Astrocyte (in vitro differentiated cells and primary cell): ENCODE results near the gene KIF11. TPM values are rescaled to one million over a fixed set of nuclear protein-coding genes. Genes with fewer than 3 reads are reported as not detected.
"Not testable (repeated sequence)": the region's sequence is repeated elsewhere in the genome, so short reads cannot be mapped to it uniquely, and the experiment has no call there.

ENCODE experiments used
- DNase-seq: peaks from one replicate; pipeline ENCODE4 v3.0.0-alpha.2; 2010; ENCODE audit warnings: low read depth
- FAIRE-seq: peaks from 2 replicates; lab custom pipeline; 2011; peaks lifted over from hg19 to GRCh38; lab: Jason Lieb, UNC
- H2AFZ ChIP-seq: 2 replicates; pipeline ENCODE4 v1.6.0; 2012; ENCODE audit warnings: low read depth, low read length, inconsistent platforms
- H3K27ac ChIP-seq: 2 replicates; pipeline ENCODE4 v1.5.1; 2011; ENCODE audit warnings: low read depth, low read length, inconsistent platforms
- H3K27me3 ChIP-seq: 2 replicates; pipeline ENCODE4 v1.6.0; 2011; ENCODE audit warnings: low read length, inconsistent platforms; ENCODE audit not compliant: insufficient read depth
- H3K36me3 ChIP-seq: 2 replicates; pipeline ENCODE4 v1.5.1; 2011; ENCODE audit warnings: low read length, inconsistent platforms; ENCODE audit not compliant: insufficient read depth
- H3K4me1 ChIP-seq: 2 replicates; pipeline ENCODE4 v1.5.1; 2011; ENCODE audit warnings: low read length, inconsistent platforms; ENCODE audit not compliant: insufficient read depth
- H3K4me2 ChIP-seq: 2 replicates; pipeline ENCODE4 v1.6.0; 2012; ENCODE audit warnings: low read length, inconsistent platforms
- H3K4me3 ChIP-seq: 2 replicates; pipeline ENCODE4 v1.5.1; 2011; ENCODE audit warnings: low read depth, mild to moderate bottlenecking, low read length, inconsistent platforms; ENCODE audit not compliant: insufficient read depth
- H3K79me2 ChIP-seq: 2 replicates; pipeline ENCODE4 v1.6.0; 2012; ENCODE audit warnings: mild to moderate bottlenecking, low read length, inconsistent platforms; ENCODE audit not compliant: insufficient read depth
- H3K9ac ChIP-seq: 2 replicates; pipeline ENCODE4 v1.6.0; 2012; ENCODE audit warnings: mild to moderate bottlenecking, low read length, inconsistent platforms
- H3K9me3 ChIP-seq: 2 replicates; pipeline ENCODE4 v1.5.1; 2012; ENCODE audit warnings: low read depth, mild to moderate bottlenecking, low read length, inconsistent platforms; ENCODE audit not compliant: insufficient read depth
- H4K20me1 ChIP-seq: 2 replicates; pipeline ENCODE4 v1.6.0; 2012; ENCODE audit warnings: low read length, inconsistent platforms; ENCODE audit not compliant: insufficient read depth
- H3K27ac Mint-ChIP-seq: one replicate; pipeline ENCODE4 v1.8.0; 2021; ENCODE audit warnings: mild to moderate bottlenecking, mixed read lengths; ENCODE audit not compliant: unreplicated experiment
- H3K27me3 Mint-ChIP-seq: one replicate; pipeline ENCODE4 v1.8.0; 2021; ENCODE audit warnings: low read depth, mixed read lengths; ENCODE audit not compliant: unreplicated experiment
- H3K36me3 Mint-ChIP-seq: one replicate; pipeline ENCODE4 v1.8.0; 2021; ENCODE audit warnings: low read depth, mixed read lengths; ENCODE audit not compliant: unreplicated experiment
- H3K4me1 Mint-ChIP-seq: one replicate; pipeline ENCODE4 v1.8.0; 2021; ENCODE audit warnings: low read depth, mixed read lengths; ENCODE audit not compliant: unreplicated experiment
- H3K4me3 Mint-ChIP-seq: one replicate; pipeline ENCODE4 v1.8.0; 2021; ENCODE audit warnings: mild to moderate bottlenecking, moderate library complexity, mixed read lengths; ENCODE audit not compliant: unreplicated experiment
- H3K9me3 Mint-ChIP-seq: one replicate; pipeline ENCODE4 v1.8.0; 2021; ENCODE audit warnings: mild to moderate bottlenecking, mixed read lengths; ENCODE audit not compliant: unreplicated experiment
- EZH2 ChIP-seq: IDR thresholded peaks from 2 replicates; pipeline ENCODE4 v1.6.1; 2012; ENCODE audit warnings: mild to moderate bottlenecking, low read length, inconsistent platforms; ENCODE audit not compliant: insufficient read depth
- total RNA-seq: library from RNA; stranded (reverse); gene quantifications from 2 replicates; pipeline ENCODE4 v1.2.1, GENCODE V29; 2021
- TF ChIP-seq, protein P1 (sequence below): IDR thresholded peaks from 2 replicates; pipeline ENCODE4 v1.5.1; 2011; ENCODE audit warnings: low read depth, mild to moderate bottlenecking, inconsistent platforms, low read length, moderate library complexity; ENCODE audit not compliant: insufficient read depth

Gene KIF11
- total RNA-seq, 1 donor from 2014 or later: 4.7 TPM

DNA sequence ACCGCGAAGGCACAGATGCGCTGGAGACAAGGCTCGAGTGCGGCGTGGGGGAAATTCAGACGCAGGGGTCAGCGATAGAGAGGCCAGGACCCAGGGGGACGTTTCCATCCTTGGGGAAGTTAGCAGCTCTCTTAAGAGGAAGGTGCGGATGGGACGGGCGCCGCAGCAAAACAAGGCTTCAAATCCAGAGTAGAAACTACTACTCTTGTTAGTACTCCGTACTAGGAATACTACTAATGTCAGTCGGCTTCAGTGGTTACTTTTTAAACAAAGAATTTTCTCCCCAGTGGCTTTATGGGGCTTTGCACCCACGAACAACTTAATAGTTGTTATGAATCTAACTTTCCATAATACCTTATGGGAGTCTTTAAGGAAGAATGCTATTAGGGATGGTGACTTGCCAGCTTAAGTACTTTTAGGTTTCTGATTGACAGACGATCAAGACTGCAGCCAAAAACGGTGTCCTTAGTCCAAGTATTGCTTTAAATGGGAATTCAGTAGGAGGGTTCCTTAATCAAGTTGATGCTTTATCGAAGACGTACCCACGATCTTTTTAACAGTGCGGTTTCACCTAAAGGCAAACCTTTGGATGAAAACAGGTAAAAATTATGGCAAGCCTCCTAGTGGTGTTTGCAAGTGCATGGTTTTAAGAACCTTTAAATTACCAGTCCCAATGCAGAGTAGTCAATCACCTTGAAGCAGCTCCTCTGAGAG, 18.2 kb upstream of the KIF11 start:
- Mint-ChIP-seq H3K36me3 (no peaks in the 10 kb centered on the region), H3K4me1 (peaks cover 26% of the 10 kb centered on the region), H3K27ac (peak overlapping the region; percentile 91), H3K27me3 (no peaks in the 10 kb centered on the region), H3K4me3 (peak overlapping the region; percentile 89), H3K9me3 (no peaks in the 10 kb centered on the region)
- Histone ChIP-seq H3K4me3 (peak overlapping the region; percentile 73), H3K9ac (peak overlapping the region; percentile 88), H3K79me2 (peaks cover 32% of the 10 kb centered on the region), H3K4me1 (peaks cover 26% of the 10 kb centered on the region), H2AFZ (peak overlapping the region; percentile 89), H3K9me3 (no peaks in the 10 kb centered on the region), H3K4me2 (peak overlapping the region; percentile 94), H3K27me3 (no peaks in the 10 kb centered on the region), H4K20me1 (peaks cover 27% of the 10 kb centered on the region), H3K27ac (peak overlapping the region; percentile 88), H3K36me3 (no peaks in the 10 kb centered on the region)
- no peak for TF ChIP-seq EZH2
- TF ChIP-seq, protein P1, sequence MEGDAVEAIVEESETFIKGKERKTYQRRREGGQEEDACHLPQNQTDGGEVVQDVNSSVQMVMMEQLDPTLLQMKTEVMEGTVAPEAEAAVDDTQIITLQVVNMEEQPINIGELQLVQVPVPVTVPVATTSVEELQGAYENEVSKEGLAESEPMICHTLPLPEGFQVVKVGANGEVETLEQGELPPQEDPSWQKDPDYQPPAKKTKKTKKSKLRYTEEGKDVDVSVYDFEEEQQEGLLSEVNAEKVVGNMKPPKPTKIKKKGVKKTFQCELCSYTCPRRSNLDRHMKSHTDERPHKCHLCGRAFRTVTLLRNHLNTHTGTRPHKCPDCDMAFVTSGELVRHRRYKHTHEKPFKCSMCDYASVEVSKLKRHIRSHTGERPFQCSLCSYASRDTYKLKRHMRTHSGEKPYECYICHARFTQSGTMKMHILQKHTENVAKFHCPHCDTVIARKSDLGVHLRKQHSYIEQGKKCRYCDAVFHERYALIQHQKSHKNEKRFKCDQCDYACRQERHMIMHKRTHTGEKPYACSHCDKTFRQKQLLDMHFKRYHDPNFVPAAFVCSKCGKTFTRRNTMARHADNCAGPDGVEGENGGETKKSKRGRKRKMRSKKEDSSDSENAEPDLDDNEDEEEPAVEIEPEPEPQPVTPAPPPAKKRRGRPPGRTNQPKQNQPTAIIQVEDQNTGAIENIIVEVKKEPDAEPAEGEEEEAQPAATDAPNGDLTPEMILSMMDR: peak; percentile 50
- DNase-seq: peak; percentile 48
- FAIRE-seq: no peak

DNA sequence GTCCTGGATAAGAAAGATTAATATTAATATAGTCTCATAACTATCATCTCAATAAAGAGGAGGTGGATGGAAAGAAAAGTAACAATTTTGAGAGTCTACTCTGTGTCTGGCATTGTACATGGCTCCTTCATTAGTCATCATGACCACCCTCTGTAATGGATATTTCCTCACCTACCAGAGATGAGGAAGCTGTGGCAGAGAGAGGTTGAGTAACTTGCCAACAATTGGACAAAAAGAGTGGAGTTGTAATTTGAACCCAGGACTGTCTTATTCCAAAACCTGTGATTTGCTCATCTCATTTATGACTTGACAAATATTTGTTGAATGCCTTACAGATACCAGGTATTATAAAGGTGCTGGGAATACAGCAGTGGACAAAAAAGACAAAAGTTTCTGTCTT, 17.0 kb upstream of the KIF11 start:
- no peaks in the 10 kb centered on the region for H3K9me3 ChIP-seq
- H3K79me2 ChIP-seq: peaks cover 24% of the 10 kb centered on the region
- no peaks in the 10 kb centered on the region for H3K36me3 ChIP-seq
- H3K4me3 ChIP-seq: no peak overlapping the region
- no peaks in the 10 kb centered on the region for H3K27me3 ChIP-seq
- FAIRE-seq (no peak), DNase-seq (peak; percentile 56)
- Mint-ChIP-seq H3K27me3 (no peaks in the 10 kb centered on the region), H3K4me1 (peaks cover 26% of the 10 kb centered on the region), H3K9me3 (no peaks in the 10 kb centered on the region), H3K4me3 (no peak overlapping the region), H3K36me3 (no peaks in the 10 kb centered on the region), H3K27ac (peak overlapping the region; percentile 87)
- no peak overlapping the region for H3K9ac ChIP-seq
- TF ChIP-seq, protein P1: no peak
- TF ChIP-seq EZH2: no peak
- no peak overlapping the region for H2AFZ ChIP-seq
- no peak overlapping the region for H3K27ac ChIP-seq
- peaks cover 26% of the 10 kb centered on the region for H3K4me1 ChIP-seq
- peaks cover 19% of the 10 kb centered on the region for H4K20me1 ChIP-seq
- no peak overlapping the region for H3K4me2 ChIP-seq

DNA sequence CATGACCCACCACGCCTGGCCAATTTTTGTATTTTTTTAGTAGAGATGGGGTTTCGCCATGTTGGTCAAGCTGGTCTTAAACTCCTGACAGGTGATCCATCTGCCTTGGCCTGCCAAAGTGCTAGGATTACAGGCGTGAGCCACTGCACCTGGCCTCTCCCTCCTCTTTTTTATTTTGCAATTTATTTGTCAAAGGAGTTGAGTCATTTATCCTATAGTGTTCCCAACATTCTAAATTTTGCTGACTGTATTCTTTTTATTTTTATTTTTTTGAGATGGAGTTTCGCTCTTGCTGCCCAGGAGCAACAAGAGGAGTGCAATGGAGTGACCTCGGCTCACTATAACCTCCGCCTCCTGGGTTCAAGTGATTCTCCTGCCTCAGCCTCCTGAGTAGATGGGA, 10.6 kb upstream of the KIF11 start:
- H3K36me3 Mint-ChIP-seq, H3K4me1 ChIP-seq, H4K20me1 ChIP-seq, H3K4me3 ChIP-seq, H3K27me3 Mint-ChIP-seq, H3K36me3 ChIP-seq, H2AFZ ChIP-seq, FAIRE-seq, H3K4me1 Mint-ChIP-seq, H3K9me3 ChIP-seq, H3K9ac ChIP-seq, H3K27ac ChIP-seq, H3K9me3 Mint-ChIP-seq, H3K4me3 Mint-ChIP-seq, DNase-seq, H3K27me3 ChIP-seq, H3K79me2 ChIP-seq, H3K27ac Mint-ChIP-seq, H3K4me2 ChIP-seq: not testable (repeated sequence)
